Measurements from ENCODE around the gene KIF26B. TPM values are rescaled to one million over a fixed set of nuclear protein-coding genes. Genes with fewer than 3 reads are reported as not detected.

The KIF26B gene
- total RNA-seq, 2 donors from 2014 or later: 0.12 to 0.13 TPM

GRCh38 chr1:245197911-245198379 is 43.2 kb downstream of the KIF26B start:
- intact Hi-C loops (cut with DNase I): no loop called here
- ATAC-seq (no peak), DNase-seq (no peak)

DNA sequence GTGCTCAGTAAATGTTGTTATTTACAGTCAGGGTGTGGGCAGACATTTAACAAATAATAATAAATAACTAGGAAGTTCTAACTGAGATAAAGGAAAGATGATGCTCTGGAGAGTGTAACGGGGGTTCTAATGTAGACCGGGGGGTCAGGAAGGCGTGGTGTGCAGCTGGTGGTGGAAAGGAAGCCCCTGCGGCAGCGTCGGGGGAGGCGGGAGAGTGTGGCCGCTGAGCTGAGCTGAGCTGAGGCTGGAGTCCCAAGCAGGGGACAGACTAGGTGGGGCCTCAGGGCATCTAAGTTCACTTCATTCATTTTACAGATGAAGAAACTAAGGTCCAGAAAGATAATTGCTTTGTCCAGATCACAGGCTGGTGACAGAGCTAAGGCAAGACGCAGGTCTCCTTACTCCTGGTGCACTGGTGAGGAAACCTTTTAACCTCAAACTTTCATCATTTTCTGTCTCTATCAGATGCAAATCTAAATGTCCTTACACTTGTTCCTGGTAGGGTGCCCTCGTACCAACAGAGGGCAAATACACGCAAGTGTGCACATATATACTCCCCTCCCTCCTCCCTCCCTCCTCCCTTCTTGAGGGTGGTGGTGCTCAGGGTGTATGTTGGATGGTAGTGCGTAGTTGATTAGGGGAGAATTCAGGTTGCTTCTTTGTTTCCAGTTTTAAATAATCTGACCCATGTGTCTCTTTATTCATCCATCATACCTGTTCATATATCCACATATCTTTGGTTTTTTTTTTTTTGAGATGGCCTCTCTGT is 44.1 kb downstream of the KIF26B start:
- intact Hi-C loops (cut with DNase I): no loop called here
- no peak for ATAC-seq
- DNase-seq: no peak

GRCh38 chr1:245200146-245200545 is 45.4 kb downstream of the KIF26B start:
- intact Hi-C loops (cut with DNase I): no loop called here
- no peak for DNase-seq
- no peak for ATAC-seq

- ATAC-seq (no peak), DNase-seq (no peak)
- intact Hi-C loops (cut with DNase I): no loop called here
Measured at GRCh38 chr1:245201201-245201600, 46.4 kb downstream of the KIF26B start.

DNA sequence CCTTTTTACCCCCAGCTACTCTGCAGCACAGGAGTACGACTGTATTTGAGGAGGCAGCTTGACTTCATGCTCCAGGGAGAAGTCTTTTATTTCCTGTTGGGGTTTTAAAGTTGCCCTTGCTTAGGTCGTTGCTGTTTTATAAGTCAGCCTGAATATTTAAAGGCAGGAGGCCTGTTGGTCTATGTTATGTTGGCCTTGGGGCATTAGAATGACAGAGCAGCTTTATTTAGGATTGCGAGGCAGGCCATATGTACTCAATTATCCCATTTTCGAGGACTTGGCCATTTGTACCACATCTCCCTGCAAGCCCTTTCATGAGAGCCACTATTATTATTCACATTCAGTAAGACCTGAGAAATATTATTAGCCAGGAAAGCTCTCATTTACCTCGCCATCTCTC is 47.0 kb downstream of the KIF26B start:
- no peak for DNase-seq
- intact Hi-C loops (cut with DNase I): no loop called here
- no peak for ATAC-seq

DNA sequence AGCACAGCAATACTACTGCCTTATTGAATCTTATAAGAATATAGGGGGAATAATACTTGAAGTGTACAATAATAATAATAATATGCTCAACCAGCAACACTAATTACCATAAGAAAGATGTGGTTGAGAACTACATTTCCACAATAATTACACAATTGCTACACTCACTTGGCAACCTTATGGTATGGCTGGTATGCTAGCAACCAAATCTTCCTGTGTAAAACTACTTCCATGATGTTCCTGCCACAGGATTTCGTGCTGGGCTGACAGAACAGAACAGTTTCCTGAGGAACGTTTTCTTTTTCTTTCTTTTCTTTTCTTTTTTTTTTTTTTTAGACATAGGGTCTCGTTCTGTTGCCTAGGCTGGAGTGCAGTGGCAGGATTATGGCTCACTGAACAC is 50.6 kb downstream of the KIF26B start:
- intact Hi-C loops (cut with DNase I): no loop called here

DNA sequence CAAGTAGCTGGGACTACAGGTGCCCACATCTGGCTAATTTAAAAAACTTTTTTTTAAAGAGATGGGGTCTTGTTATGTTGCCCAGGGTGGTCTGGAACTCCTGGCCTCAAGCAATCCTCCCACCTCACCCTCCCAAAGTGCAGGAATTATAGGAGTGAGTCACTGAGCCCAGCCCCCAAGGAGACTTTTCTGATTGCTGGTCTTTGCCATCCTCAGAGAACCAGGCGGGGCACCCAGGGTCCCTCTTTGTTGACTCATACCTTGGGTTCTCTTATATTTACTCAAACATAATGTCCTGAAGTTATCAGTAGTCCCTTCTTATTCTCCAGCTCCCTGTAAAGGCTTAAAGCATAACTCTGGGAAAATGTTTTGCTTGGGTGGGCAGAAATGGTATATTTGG is 51.1 kb downstream of the KIF26B start:
- ATAC-seq (no peak), DNase-seq (no peak)
- intact Hi-C loops (cut with DNase I): no loop called here

More for the DNA sequence above, 50.6 kb downstream of the KIF26B start:
- no peak for DNase-seq
- ATAC-seq: no peak

DNA sequence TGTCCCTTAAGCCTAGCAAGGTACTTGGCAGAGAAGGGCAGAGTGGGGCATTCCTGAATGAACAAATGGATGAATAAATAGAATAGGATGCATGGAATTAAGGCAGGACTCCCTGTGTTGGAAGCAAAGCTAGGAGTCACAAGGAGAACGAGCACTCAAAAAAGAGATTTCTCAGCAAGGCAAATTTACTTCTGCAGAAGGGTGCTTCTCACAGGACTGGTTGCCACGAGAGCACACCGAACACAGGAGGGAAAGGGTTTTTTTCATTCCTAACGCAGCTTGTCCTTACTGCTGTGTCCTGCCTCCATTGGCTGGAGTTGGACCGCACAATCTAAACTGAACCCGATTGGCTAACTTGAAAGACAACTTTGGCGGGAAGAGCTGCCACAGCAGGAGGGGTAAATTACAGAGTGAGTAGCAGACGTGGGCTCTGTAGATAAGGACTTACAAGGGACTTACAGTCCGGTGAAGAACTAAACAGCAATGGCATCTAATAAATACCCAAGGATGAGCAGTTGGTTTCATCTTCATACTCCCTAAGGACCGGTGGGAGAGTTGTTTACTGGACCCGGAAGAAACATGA is 52.4 kb downstream of the KIF26B start:
- intact Hi-C loops (cut with DNase I): no loop called here
- no peak for DNase-seq

DNA sequence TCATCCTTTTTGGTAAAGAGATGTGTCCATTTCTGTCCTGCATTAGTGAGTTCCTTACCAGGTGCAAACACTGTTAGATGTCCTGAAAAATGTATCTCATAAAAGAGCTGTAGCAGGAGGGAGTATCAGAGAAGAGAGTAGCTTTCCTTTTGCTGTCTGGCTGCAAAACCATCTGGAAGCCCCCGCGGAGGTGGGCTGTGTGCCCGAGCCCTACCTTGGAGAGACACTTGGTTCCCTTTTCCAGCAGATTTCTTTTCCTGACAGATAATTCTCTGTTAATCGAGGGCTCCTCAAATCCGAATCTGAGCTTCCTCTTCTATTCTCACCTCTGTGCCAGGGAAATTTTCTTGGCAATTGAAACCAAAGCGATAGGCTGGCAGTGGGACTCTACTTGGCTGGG is 53.0 kb downstream of the KIF26B start:
- intact Hi-C loops (cut with DNase I): no loop called here
- ATAC-seq: no peak
- DNase-seq: no peak

More for the DNA sequence above, 52.4 kb downstream of the KIF26B start:
- no peak for ATAC-seq

GRCh38 chr1:245209658-245210435 is 55.1 kb downstream of the KIF26B start:
- ATAC-seq: no peak
- intact Hi-C loops (cut with DNase I): no loop called here
- DNase-seq: no peak

DNA sequence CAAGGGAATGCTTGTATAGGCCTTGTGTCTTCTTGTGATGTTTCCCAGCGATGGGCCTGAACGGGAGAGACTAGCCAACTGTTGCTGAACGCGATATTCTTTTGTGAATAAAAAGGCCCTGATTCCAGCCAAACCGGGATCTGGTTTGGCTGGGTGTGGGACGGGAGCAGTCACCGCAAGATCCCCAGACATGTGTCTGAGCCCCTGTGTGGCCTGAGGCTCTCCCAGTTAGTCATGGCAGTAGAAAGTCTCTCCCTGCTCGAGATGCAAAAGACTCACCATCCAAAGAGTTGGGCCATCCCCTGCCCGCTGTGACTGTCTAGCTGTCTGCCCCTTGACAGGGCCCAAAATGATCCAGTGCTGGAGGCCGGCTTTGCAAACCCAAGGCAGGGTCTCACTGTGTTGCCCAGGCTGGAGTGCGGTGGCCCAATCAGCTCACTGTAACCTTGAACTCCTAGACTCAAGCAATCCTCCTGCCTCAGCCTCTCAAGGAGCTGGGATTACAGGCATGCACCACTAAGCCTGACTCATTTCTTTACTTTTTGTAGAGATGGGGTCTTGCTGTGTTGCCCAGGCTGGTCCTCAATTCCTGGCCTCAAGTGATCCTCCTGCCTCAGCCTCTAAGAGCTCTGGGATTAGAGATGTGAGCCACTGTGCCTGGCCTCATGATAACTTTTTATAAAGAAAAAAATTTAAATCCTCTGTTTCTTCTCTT is 56.4 kb downstream of the KIF26B start:
- intact Hi-C loops (cut with DNase I): no loop called here
- ATAC-seq: no peak
- DNase-seq: no peak

DNA sequence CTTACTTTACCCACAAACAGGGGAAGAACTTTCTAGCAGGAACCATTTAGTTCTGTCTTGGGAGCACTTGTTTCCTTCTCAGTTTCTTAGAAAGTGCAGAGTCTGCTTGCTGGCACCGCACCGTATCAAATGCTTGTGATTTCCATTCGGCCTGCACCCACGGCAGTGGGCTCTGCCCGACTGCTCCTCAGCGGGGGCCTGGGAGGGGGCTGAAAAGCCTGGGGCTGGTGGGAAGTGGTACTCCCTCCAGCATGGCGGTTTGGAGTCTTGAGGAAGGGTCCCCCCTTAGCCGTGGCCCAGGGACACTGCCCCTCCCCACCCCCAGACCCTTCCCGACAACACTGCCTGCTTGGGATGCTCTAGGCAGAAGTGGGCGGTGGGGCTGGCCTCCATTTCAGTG is 57.0 kb downstream of the KIF26B start:
- ATAC-seq (no peak), DNase-seq (no peak)
- intact Hi-C loops (cut with DNase I): no loop called here

GRCh38 chr1:245212221-245212710 is 57.5 kb downstream of the KIF26B start:
- no peak for ATAC-seq
- DNase-seq: no peak
- intact Hi-C loops (cut with DNase I): no loop called here

DNA sequence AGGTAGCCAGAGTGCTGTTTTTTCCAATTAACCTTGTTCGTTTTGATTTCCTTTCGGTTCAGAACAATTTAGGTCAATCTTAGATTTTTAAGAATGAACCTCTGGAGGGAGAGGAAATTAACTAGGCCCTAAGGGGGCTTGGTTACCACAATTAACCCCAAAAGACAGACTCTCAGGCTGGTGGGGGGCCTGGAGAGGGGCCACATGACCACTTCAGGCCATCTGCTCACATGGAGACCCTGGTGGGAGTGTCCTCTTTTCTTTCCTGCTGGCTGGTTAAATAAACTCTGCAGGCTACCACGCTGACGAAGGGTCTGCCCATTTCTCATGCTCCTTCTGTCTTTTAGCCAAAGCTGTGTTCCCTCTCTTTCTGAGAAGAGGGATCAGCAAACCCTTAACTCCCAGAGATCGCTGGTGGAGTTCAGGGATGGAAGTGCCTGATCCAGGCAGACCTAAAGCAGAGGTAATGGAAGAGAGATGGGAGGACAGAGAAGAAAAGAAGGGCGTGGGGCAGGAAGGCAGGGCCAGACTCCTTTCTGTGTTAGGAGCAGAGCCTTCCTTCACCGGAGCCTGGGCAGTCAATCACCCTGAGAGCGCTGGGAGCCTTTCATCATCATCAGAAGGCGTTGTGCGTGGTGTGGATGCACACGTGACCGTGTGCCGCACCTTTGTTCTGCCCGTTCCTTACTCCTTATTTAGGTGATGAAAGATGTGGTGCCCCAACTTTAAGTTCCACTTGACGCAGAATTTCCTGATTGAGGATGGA is 58.5 kb downstream of the KIF26B start:
- no peak for DNase-seq
- no peak for ATAC-seq
- intact Hi-C loops (cut with DNase I): no loop called here

DNA sequence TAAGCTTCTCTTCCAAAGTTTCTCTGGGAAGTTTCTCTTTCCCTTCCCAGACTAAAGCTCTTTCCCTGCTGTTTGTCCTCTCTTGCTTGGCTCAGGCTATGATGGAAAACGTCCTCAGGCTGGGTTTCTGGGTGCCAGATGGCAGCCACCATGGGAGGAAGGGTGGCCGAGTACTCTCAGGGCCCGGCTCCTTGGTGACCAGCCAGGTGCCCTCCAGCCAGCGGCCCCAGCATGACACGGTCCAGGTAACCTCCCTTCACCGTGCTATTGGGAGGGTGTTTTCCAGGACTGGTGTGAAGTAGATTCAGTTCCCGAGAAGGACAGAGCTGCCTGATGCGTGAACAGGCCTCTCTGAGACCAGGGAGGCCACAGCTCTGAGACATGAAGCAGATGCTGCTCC is 60.3 kb downstream of the KIF26B start:
- intact Hi-C loops (cut with DNase I): no loop called here
- no peak for DNase-seq
- ATAC-seq: no peak

- intact Hi-C loops (cut with DNase I): no loop called here
- no peak for ATAC-seq
Measured at GRCh38 chr1:245216366-245217115, 61.8 kb downstream of the KIF26B start.

GRCh38 chr1:245217853-245218608 is 63.2 kb downstream of the KIF26B start:
- intact Hi-C loops (cut with DNase I): no loop called here
- ATAC-seq: no peak
- no peak for DNase-seq

More at GRCh38 chr1:245216366-245217115, 61.8 kb downstream of the KIF26B start:
- no peak for DNase-seq
